Esophagus muscularis mucosa (tissue), 3 donors: ENCODE measurements around the gene MEIS1.

Experiments used
- CTCF ChIP-seq, 3 experiments: fragments of 200-600 bp in 2 of 3; fragments of 450-650 bp in 1 of 3; sonication (generic) in 2 of 3; IDR thresholded peaks; one replicate each; pipeline ENCODE4 v1.5.1; 2017 to 2019; ENCODE audit warnings: antibody characterized with exemption in 3 of 3, mild to moderate bottlenecking in 2 of 3, moderate library complexity in 1 of 3
- POLR2A ChIP-seq: fragments of 450-650 bp; IDR thresholded peaks from one replicate; pipeline ENCODE4 v1.6.1; 2017; ENCODE audit warnings: antibody characterized with exemption, moderate library complexity, mild to moderate bottlenecking, low read depth

- TF ChIP-seq CTCF (IDR thresholded peaks at IDR 0.05): no peak
- TF ChIP-seq POLR2A: no peak
Measured at GRCh38 chr2:66523377-66523969, 88.5 kb downstream of the MEIS1 start.
